Activated T-cell treated with anti-CD3 and anti-CD28 coated beads for 1 hour (primary cell): ENCODE measurements around the gene SFXN3.
"Not testable (repeated sequence)": the region's sequence is repeated elsewhere in the genome, so short reads cannot be mapped to it uniquely, and the experiment has no call there.

Experiments
- DNase-seq: peaks from one replicate; pipeline ENCODE4 v3.0.0-alpha.2; 2020; ENCODE audit warnings: low read depth

The SFXN3 gene

DNA sequence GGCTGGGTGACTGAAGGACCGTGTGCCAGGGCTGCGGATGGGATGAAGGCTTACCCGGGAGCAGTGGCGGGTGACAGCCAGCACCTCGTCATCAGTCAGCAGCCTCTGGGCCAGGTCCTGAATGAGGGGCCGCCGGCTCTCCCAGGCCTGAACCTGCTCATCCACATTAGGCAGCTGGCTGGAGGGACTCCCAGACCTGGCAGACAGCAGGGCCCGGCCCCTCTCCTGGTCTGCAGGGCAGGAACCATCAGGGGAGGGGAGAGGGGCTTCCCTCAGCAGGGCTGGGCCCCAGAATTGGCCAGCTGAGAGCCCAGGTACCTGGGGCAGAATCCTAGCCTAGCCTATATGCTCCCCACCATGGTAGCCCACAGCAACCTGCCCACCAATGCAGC, 15.5 kb upstream of the SFXN3 start:
- DNase-seq = no peak

DNA sequence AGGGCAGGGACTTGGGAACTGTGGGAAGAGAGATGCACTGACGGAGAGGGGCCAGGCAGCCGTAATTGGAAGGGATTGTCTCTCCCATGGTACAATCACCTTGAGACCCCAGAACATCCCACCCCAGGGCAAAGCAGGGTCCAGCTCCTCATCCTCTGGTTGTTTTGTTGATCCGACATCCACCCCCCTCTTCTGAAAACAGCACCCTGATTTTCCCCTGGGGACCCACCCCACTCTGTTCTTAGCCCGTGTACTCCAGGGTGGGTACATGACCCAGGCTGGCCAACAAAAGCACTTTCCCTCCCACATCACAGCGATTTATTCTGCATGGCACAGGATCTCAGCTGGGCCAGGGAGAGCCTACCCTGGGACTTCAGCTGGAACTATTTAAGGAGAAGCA, 14.2 kb upstream of the SFXN3 start:
- no peak for DNase-seq

DNA sequence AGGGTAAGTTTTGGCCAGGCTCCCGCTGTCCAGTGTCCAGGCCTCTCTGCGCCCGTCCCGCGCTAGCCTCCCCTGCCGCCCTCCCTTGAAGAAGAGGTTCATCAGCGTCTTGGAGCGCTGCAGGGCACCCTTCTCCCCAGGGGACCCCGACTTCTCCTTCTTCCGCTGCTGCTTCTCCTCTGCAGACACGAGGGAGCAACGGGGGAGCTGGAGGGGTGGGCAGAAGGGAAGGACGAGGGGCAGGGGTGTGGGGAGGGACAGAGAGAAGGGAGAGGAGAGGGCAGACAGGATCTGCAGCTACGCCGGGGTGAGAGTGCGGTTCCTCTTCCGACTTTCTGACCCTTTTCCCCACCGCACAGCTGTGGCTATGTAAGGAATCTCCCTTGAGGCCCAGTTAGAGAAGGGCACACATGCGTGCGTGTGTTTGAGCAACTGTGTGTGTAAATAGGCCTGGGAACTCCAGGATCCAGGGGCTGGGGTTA, 12.9 kb upstream of the SFXN3 start:
- DNase-seq = no peak

DNA sequence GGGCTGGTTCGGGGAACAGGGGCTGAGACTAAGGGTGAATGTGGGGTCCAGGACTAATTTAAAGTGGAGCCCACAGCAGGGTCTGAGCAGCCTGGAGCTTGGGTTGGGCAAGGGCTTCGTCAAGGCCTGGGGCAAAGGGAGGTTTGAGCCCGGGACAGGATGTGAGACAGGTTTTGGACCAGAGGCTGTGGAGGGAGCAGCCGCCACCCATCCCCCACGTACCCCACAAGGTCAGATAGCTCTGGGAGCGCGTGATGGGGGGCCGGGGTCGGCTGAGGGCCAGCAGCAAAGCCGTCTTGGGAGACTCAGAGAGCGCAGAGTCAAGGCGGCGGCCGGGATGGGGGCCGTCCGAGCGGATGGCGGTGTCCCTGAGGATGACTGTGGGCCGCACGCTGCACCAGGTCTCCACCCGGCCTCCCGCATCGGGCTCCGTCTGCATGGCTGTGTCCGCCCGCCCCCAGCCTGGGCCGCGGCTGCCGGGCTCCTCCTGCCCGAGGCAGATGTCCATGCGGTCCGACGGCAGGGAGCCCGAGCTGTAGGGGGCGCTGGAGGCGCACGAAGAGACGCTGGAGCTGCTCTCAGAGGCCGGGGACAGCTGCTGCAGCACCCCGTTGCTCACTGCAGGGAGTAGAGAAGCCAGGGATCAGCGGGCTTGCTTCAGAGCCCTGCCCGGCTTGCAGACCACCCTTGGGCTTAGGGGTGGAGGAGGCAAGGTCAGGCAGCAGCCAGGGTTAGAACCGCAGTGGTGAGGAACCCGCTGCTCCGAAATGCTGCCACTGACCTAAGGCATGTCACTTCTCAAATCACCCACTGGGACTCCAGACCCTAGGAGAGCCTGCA, 12.2 kb upstream of the SFXN3 start:
- peak; percentile 64 for DNase-seq

DNA sequence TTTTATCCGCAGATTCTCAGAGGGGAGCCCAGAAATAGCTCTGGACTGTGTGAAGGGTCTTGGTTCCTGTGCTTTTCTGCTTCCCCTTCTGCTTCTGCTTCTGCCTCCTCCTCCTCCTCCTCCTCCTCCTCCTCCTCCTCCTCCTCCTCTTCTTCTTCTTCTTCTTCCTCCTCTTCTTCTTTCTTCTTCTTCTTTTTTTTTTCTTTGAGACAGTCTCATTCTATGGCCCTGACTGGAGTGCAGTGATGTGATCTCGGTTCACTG, 11.7 kb upstream of the SFXN3 start:
- no peak for DNase-seq

DNA sequence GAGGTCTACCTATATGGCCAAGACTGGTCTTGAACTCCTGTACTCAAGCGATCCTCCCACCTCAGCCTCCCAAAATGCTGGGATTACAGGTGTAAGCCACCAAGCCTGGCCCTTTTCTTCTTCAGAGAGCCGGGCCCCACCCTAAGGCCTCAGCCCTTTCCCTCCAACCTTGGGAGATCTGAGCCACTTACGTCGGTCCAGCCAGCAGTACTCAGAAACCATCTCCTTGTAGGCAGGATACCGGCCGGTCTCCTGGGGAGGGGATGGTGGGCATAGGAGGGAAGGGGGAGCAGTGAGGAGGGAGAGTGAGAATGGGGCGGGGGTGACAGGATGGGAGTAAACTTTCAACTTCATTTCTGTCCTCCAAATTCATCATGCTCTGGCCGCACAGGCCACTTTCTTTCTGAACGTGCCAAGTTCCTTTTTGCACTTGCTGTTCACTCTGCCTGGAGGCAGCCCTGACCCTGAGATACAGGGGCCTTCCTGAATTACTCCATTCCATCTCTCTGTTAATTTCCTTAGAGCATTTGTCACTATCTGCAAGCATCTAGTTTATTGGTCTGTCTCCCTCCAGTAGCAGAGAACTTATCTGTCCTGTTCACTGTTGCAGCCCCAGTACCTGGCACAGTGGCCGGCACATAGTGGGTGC, 10.5 kb upstream of the SFXN3 start:
- DNase-seq = no peak

DNA sequence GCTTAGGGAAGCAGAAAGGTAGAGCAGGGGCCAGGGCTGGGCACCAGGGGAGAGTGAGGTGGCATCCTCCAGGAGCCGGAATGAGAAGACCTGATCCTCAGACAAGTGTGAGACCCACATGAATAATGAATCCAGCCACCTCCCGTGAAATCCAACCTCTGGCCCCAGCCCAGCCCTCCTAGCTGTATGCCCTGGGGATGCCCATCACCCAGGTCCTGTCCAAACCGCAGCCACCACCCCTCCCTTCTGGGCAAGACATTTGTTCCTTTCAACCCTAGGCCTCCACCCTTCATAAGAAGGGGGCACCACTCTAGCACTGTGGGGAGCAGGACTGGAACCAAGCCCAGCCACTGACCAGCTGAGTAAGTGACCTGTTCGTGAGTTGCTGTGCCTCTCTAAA, 9.8 kb upstream of the SFXN3 start:
- DNase-seq = no peak

DNA sequence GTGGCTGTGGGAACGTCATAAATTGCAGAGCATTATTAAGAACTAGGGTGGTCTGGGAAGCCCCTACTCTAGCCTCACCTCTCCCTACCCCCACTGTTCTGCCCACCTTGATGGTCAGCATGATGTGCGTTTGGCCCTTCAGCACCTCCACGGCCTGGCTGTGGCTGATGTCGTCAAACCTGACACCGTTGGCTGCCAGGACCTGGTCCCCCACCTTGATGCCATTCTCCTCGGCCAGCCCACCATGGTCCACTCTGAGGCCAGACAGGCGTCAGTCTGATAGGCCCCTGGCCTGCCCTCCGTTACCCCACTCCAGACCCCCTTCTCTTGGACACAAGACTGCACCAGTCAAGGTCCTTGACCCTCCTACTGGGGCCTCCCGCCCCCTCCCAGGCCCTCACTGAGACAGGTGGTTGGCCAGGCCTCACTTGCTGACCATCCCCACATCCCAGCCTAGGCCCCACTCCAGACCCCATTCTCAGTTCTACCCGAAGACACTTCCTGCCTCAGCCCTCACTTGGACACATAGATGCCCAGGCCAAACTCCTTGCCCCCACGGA, 9.3 kb upstream of the SFXN3 start:
- no peak for DNase-seq

DNA sequence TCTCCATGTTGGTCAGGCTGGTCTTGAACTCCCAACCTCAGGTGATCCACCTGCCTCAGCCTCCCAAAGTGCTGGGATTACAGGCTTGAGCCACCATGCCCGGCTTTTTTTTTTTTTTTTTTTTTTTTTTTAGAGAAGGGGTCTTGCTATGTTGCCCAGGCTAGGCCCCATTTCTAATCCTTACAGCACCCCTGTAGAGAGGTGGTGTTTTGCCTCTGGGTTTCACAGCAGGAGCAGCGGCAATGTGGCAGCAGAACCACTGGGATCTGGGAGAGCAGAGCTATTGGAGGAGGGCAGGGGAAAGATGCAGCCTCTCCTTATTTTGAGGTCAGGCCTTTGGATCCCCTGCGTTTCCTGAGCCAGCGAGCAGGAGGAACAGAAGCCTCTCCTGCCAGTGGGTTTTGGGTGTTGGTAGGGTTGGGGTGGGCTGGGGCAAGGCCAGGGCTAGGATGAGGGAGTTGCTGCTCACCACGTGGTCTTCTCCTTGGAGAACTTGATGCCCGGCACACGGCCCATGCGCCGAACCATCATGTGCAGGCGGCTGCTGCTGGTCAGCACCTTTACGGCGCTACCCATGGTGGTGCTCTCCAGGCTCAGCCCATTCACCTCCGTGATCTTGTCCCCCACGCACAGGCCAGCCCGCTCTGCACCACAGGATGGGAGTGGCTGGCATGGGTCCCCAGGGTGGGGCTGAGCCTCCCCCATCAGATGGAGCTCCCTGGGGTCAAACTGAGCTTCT, 7.9 kb upstream of the SFXN3 start:
- no peak for DNase-seq

DNA sequence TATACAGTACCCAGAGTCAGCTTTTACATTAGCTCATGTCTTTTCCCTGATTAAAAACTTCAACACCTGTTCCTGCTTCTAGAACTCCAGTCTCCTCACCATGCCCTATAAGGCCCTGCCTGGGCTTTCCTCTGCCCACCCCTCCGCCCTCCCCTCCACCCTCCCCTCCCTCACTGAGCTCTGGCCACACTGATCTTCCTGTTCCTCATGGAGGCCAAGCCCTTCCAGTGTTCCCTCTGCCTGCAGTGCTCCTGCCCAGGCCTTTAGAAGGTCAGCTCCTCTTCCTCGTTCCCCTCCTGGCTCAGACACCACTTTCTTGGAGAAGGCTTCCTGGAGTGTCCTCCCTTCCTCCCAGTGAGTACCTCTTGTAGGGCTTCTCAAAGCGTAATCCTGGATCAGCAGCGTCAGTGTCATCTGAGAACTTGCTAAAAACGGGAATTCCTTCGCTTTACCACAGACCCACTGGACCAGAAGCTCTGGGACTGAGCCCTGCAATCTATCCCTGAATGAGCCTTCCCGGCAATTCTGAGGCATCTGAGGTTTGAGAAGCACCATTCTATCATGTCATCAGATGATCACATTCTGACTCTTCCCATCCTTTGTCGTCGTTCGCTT, 3.8 kb upstream of the SFXN3 start:
- no peak for DNase-seq

DNA sequence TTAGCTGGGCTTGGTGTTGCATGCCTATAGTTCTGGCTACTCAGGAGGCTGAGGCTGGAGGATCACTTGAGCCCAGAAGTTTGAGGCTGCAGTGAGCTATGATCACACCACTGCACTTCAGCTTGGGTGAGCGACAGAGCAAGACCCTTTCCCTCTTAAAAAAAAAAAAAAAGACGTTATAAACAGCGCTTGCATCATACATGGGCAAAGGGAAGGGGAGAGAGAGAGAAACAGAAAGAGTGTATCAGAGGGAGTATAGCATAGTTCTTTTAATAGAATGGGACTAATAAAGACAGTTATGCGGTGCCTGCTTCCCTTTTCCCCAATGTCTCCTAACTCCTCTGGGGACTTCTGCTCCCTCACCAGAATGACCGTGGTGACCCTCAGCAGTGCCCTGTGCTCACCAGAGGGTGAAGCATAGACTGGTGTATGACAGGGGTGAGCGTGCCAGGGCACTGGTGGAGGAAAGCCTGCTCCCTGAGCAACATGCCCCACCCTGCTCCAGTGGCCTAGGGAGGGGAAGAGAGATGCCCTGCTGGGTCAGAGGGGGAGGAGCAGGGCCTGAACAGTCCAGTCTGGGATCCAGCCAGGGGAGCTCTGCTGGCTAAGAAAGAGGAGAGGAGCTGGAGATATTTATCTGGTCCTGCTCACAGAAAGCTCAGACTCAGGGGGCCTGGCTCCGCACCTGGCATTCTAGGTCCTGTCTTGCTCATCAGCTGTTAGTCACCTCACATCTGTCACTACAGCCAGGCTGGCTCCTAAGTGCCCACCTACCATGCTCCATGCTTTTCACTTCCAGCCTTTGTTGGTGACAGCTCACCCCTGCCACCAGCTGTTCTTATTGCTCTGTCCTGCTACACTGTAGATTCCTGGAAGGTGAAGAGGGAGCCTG, 2.3 kb upstream of the SFXN3 start:
- DNase-seq = no peak

DNA sequence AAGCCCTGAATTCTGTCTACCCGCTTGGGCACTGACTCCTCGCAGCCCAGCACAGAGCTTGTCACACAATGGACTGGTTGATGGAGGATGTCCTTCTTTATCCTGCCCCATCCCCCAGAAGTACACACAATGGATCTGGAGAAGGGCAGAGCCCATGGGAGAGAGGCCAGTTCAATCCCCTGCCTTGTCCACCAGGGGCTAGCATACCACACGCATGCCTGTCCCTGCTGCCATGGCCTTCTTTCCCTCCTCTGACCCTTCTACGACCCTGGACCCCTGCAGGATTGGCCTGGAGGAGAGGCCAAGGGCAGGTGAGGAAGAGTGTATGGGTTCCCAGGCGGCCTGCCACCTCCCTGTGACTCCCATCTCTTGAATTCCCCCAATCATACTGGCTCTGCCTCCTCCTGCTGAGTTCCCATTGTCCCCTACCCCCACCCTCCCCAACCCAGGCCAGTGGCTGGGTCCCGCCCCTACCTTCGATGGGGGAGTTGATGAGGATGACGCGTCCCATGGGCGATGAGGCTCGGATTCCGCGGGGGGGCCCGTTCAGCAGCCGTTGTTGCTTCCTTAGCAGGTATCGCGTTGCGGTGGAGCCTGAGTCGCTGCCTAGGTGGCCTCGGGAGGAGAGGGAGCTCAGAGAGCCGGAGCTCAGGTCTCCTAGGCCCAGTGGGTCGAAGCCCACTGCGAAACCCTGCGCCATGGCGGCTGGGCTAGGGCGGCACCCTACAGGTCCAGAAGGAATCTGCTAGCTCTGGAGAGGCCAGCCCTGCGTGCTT, 1.3 kb upstream of the SFXN3 start:
- DNase-seq = no peak

DNA sequence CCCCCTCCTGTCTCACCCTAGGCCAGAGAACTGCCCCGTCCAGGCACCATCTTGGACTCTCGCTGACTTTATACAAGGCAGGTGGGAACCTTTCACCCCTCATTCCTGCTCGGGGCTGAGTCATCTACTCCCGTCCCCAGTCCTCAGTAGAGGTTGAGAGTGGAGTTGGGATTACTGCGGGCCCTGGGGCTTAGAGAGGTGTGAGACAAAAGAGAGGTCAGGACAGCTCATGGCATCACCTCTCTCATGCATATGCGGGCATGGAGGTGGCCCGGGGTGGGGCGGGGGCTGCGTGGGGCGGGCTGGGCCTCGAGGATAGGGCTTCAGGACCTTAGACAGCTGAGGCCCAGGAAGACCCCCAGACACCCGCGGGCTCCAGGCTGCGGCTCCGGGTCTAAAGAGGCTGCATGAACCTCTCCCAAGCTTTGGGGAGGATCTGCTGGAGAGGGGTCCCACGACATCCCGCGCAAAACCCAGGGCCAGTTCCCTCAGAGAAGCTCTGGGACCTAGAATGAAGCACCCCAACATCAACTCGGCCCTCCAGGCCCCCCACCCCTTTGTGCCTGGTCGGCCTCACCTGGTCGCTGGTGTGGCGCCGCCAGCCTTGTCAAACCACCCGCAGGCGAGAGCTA, 422 bp upstream of the SFXN3 start:
- DNase-seq = no peak

DNA sequence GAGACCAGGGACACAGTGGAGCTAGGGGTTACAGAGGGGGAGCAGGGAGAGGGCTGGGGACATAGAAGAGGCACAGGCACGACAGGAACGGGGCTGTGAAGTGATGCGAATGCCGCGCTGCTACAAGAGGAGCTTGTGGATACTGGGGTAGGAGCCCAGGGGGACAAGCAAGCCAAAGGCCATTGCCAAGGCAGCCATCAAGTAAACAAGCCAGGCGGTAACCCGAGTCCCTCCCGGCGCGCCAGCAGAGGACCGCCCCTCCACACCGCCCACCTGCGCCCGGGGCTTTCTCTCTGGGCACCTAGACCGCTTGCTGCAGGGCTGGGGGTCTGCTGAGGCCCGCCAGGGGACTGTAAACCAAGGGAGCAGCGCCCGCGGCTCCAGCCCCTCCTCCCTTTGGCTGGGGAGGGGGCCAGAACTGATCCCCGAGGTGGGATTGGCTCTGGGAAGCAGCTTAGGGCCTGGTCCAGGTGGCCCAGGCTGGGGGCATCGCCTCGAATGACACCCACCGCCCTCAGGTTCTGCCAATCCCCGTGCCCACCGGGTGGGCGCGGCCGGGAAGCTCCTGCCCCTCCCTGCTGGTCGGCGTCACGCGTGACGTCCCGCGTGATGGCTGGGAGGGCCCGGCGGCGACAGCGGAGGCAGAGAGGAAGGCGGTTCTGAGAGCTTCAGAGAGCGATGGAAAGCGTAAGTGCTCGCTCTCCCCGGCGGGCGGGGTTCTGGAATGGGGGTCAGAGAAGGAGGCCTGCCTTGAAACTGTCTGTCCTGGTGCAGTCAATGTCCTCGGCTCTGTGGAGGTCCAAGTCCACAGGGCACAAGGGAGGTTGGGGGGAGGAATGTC, 982 bp downstream of the SFXN3 start:
- DNase-seq = peak; percentile 68

DNA sequence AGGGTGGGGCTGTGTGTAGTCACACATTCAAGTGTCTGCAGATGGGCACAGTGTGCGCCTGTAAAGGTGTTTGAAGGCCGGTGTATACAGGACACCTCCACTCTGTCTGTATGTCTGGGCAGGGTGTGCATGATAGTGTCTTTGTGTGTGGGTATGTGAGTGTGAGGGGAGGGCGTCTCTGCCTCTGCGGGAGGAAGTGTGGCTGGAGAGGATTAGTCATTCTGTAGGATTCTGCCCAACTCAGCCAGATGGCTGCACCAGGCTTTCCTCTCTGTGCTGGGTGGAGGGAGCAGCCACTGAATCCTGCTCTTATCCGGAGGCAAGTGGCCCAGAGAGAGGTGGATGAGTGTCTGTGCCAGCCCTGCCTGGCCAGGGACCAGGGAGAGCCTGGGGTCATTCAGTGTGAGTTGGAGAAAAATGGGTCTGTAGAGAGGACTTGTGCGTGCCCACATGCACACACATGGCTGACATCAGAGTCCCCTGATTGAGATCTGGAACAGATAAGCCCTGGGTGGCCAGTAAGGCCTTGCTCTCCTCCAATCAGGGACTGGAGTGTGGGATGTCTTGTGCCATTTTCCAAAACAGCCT, 1.7 kb downstream of the SFXN3 start:
- DNase-seq = peak; percentile 52

DNA sequence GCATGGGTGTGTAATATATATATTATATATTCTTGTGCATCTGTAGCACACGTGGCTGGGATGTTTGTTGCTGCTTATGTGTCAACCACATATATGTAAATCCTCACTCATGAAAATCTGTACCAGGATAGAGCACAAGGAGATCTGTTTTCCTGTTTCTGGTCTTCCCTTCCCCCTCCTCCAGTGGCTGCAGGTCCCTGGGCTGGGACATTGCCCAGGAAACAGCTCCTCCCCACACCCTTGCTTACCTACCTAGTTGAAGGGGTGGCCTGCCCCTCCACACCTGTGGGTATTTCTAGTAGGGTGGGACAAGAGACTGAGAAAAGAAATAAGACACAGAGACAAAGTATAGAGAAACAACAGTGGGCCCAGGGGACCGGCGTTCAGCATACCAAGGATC, 2.2 kb downstream of the SFXN3 start:
- no peak for DNase-seq

DNA sequence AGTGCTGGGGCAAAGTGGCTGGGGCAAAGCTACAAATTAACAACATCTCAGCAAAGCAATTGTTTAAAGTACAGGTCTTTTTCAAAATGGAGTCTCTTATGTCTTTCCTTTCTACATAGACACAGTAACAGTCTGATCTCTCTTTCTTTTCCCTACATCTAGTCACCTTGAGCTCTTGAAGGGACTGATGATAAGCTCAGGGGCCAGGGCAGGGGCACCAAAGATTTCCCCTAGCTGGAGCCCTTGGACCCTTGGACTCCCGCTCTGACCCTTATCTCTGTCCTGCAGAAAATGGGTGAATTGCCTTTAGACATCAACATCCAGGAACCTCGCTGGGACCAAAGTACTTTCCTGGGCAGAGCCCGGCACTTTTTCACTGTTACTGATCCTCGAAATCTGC, 3.4 kb downstream of the SFXN3 start:
- not testable (repeated sequence) for DNase-seq

DNA sequence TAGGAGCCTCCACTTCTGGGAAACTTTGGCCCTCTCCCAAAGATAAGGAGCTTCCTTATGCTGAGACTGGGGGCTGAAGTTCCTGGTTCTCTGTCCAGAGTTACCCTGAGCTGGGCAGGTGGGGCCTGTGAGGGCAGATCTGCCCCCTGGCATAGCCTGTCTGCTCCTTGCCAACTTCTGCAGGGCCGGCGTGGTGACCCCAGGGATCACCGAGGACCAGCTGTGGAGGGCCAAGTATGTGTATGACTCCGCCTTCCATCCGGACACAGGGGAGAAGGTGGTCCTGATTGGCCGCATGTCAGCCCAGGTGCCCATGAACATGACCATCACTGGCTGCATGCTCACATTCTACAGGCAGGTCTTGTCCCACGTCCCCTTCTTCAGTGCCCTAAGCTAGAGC, 4.3 kb downstream of the SFXN3 start:
- no peak for DNase-seq
